Measurements from ENCODE around the gene UBASH3A. TPM values are rescaled to one million over a fixed set of nuclear protein-coding genes. Genes with fewer than 3 reads are reported as not detected.

Gene UBASH3A
- total RNA-seq, 1 experiment from 2014 or later = not detected

DNA sequence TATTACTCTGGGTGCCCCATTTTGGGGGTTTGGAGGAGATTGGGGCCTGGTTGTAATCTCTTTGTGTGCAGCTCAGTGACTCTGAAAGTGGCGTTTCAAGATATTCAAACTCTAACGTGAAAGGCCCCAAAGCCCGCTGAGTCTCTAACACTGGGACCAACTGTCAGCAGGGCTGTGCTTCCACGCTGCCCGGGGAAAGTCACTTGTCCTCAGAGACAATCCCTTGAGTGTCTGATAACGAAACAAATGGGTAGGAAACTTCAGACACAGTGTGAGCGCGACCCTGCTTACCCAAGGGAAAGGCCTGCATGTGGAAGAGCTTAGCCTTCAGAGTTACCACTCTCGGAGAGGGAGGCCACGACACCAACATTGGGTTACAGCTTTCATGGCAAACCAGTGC is 837 bp downstream of the UBASH3A start:
- no peak for DNase-seq
- Mint-ChIP-seq H3K9me3 (ENCODE audit: low read depth, unreplicated experiment) (peaks cover 6% of the 10 kb centered on the region), H3K27me3 (ENCODE audit: unreplicated experiment) (no peaks in the 10 kb centered on the region), H3K4me3 (ENCODE audit: low read depth, unreplicated experiment) (no peak overlapping the region), H3K27ac (ENCODE audit: unreplicated experiment) (no peak overlapping the region), H3K36me3 (ENCODE audit: insufficient read depth, unreplicated experiment) (no peaks in the 10 kb centered on the region), H3K4me1 (ENCODE audit: low read depth, unreplicated experiment) (no peaks in the 10 kb centered on the region)
- BruUV-seq (replicated peaks) = no TSS peak
- intact Hi-C loops (cut with micrococcal nuclease; ENCODE audit: unreplicated experiment) = no loop called here
- TF ChIP-seq, protein P1, sequence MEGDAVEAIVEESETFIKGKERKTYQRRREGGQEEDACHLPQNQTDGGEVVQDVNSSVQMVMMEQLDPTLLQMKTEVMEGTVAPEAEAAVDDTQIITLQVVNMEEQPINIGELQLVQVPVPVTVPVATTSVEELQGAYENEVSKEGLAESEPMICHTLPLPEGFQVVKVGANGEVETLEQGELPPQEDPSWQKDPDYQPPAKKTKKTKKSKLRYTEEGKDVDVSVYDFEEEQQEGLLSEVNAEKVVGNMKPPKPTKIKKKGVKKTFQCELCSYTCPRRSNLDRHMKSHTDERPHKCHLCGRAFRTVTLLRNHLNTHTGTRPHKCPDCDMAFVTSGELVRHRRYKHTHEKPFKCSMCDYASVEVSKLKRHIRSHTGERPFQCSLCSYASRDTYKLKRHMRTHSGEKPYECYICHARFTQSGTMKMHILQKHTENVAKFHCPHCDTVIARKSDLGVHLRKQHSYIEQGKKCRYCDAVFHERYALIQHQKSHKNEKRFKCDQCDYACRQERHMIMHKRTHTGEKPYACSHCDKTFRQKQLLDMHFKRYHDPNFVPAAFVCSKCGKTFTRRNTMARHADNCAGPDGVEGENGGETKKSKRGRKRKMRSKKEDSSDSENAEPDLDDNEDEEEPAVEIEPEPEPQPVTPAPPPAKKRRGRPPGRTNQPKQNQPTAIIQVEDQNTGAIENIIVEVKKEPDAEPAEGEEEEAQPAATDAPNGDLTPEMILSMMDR (IDR thresholded peaks at IDR 0.05; ENCODE audit: unreplicated experiment) = no peak
- CTCF ChIA-PET = no interaction called here

DNA sequence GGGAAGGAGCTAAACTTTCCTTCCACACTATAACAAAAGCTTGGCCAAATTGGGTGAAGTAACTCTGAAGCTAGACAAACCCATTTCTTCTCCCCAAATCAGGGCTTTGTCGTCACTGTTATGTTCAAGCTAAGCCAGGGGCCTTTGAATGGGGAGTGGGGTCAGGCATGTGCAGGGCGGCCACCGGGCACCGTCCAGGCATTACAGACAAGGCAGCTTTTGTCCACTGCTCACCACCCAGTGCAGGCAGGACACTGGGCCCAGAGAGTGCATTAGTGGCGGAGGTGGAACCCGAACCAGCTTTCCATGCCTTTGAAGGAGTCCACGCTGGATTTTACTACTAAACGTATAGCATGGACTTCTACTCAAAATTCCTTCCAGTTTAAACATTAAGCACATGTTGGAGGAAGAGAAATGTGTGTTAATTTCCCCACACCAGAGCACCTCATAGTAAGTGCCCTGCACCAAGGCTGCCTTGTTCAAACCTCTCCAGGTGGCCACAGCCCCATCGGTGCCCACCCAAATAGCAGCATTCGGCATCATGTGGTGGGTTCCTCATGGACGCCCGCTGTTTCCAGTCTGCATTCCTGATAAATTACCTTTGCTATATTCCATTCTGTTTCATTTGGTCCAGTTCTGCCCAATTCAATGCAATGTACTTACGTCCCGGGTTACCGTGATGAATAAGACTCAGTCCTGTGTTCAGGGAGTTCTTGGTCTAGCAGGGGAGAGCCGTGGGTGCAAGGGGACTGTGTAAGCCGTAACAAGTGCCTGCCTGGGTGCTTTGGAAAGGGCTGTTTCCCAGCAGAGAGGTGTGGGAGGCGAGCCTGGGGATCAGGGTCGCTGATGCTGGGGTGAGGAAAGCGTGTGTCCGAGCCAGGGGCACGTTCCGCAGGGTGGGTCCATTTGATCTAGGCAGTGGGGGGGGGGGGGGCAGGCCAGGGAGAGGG is 1.6 kb downstream of the UBASH3A start:
- Mint-ChIP-seq H3K4me3 (ENCODE audit: low read depth, unreplicated experiment) (no peak overlapping the region), H3K4me1 (ENCODE audit: low read depth, unreplicated experiment) (no peaks in the 10 kb centered on the region), H3K27me3 (ENCODE audit: unreplicated experiment) (no peaks in the 10 kb centered on the region), H3K9me3 (ENCODE audit: low read depth, unreplicated experiment) (peaks cover 6% of the 10 kb centered on the region), H3K36me3 (ENCODE audit: insufficient read depth, unreplicated experiment) (no peaks in the 10 kb centered on the region), H3K27ac (ENCODE audit: unreplicated experiment) (no peak overlapping the region)
- CTCF ChIA-PET = no interaction called here
- intact Hi-C loops (cut with micrococcal nuclease; ENCODE audit: unreplicated experiment) = no loop called here
- no TSS peak for BruUV-seq (replicated peaks)
- TF ChIP-seq, protein P1 (IDR thresholded peaks at IDR 0.05; ENCODE audit: unreplicated experiment) = no peak
- no peak for DNase-seq

DNA sequence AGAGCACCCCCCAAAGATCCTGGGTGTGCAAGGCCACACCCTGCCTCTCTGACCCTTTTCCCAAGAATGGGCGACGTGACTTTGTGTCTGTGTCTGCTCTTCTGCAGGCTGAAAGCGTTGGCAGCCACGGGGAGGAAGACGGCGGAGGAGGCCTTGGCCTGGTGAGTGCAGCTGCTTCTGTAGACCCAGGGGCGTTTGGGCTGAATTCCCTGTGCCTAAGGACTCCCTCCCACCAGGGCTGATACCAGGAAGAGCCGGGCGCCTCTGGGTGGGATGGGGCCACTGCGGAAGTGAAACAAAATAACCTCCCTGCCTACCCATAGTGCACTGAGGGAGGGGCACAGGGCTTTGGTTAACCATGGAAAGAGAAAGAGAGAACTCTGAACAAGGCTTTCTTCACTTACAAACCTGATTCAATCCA is 2.5 kb downstream of the UBASH3A start:
- Mint-ChIP-seq H3K27me3 (ENCODE audit: unreplicated experiment) (no peaks in the 10 kb centered on the region), H3K4me1 (ENCODE audit: low read depth, unreplicated experiment) (no peaks in the 10 kb centered on the region), H3K4me3 (ENCODE audit: low read depth, unreplicated experiment) (no peak overlapping the region), H3K27ac (ENCODE audit: unreplicated experiment) (no peak overlapping the region), H3K9me3 (ENCODE audit: low read depth, unreplicated experiment) (peaks cover 6% of the 10 kb centered on the region), H3K36me3 (ENCODE audit: insufficient read depth, unreplicated experiment) (no peaks in the 10 kb centered on the region)
- no TSS peak for BruUV-seq (replicated peaks)
- intact Hi-C loops (cut with micrococcal nuclease; ENCODE audit: unreplicated experiment) = no loop called here
- TF ChIP-seq, protein P1 (IDR thresholded peaks at IDR 0.05; ENCODE audit: unreplicated experiment) = no peak
- DNase-seq = no peak
- CTCF ChIA-PET = no interaction called here

DNA sequence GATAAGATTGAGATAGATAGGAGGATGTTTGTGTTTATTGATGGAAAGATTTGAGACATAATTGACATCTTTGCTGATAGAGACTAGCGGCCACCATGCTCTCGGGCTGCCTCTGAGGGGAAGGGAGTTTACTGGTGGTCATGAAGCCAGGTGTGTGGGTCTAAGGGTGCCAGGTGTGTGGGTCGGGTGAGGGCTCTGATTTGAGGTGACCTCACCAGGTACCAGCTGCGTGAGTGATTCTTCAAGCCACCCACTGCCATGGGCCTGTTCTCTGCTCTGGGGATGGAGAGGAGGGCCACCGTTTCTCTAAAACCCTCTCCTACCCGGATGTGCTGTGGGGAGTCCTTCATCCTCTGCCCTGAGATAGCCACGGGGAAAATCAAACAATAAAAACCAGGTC is 3.2 kb downstream of the UBASH3A start:
- no peaks in the 10 kb centered on the region for H3K27me3 Mint-ChIP-seq (ENCODE audit: unreplicated experiment)
- H3K9me3 Mint-ChIP-seq (ENCODE audit: low read depth, unreplicated experiment) = peaks cover 2% of the 10 kb centered on the region
- DNase-seq = no peak
- no TSS peak for BruUV-seq (replicated peaks)
- CTCF ChIA-PET = no interaction called here
- intact Hi-C loops (cut with micrococcal nuclease; ENCODE audit: unreplicated experiment) = no loop called here
- no peak overlapping the region for H3K4me3 Mint-ChIP-seq (ENCODE audit: low read depth, unreplicated experiment)
- TF ChIP-seq, protein P1 (IDR thresholded peaks at IDR 0.05; ENCODE audit: unreplicated experiment) = no peak
- no peak overlapping the region for H3K27ac Mint-ChIP-seq (ENCODE audit: unreplicated experiment)
- no peaks in the 10 kb centered on the region for H3K36me3 Mint-ChIP-seq (ENCODE audit: insufficient read depth, unreplicated experiment)
- no peaks in the 10 kb centered on the region for H3K4me1 Mint-ChIP-seq (ENCODE audit: low read depth, unreplicated experiment)
